Cardiac fibroblast (primary cell): ENCODE data around the gene HSBP1.

Experiments used
- DNase-seq, 2 donors: peaks; one replicate each; pipeline versions ENCODE4 v3.0.0 to v3.0.0-alpha.2; 2010; ENCODE audit warnings: low read depth in 2 of 2
- H3K4me3 ChIP-seq, 2 donors: replicated peaks in 1 of 2; 1 replicate in 1 of 2; 2 replicates in 1 of 2; pipeline ENCODE4 v1.5.1; 2011; ENCODE audit warnings: low read depth in 2 of 2, low read length in 2 of 2, mild to moderate bottlenecking in 2 of 2, moderate library complexity in 1 of 2
- TF ChIP-seq, protein P1 (sequence below): IDR thresholded peaks from one replicate; pipeline ENCODE4 v1.5.1; 2011; ENCODE audit warnings: low read depth, mild to moderate bottlenecking, low read length, inconsistent platforms

HSBP1 gene

DNA sequence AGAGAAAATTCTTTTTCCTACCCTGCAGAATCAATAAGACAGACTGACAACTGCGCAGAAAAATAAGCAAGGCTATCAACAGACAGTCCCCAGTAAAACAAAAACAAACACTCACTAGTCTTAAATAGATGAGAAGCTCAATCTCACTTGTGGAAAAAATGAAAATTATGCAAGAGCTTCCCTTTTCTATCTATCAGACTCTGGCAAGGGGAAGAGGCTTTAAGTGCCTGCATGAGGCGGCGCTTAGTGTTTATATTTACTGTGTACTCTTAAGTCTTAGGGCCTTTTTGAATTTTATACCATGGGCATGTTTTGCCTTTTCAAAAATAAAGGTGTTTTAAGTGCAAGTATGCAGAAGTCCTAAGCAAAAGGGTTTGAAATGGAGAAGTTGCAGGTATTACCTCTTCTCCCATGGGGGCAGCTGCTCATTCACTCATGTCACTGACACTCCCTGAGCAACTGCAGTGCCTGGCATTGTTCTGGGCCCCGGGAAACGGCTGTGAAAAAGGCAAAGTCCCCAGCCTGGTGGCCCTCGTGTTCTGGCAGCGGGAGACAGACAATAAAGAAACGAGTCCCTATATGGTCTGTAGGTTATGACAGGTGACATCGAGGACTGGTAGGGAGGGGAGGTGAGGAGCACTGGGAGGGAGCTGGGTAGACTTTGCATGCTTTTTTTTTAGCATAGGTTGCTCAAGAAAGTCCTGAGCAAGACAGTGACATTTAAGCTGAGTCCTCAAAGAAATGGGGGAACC is 35.2 kb downstream of the HSBP1 start:
- TF ChIP-seq, protein P1, sequence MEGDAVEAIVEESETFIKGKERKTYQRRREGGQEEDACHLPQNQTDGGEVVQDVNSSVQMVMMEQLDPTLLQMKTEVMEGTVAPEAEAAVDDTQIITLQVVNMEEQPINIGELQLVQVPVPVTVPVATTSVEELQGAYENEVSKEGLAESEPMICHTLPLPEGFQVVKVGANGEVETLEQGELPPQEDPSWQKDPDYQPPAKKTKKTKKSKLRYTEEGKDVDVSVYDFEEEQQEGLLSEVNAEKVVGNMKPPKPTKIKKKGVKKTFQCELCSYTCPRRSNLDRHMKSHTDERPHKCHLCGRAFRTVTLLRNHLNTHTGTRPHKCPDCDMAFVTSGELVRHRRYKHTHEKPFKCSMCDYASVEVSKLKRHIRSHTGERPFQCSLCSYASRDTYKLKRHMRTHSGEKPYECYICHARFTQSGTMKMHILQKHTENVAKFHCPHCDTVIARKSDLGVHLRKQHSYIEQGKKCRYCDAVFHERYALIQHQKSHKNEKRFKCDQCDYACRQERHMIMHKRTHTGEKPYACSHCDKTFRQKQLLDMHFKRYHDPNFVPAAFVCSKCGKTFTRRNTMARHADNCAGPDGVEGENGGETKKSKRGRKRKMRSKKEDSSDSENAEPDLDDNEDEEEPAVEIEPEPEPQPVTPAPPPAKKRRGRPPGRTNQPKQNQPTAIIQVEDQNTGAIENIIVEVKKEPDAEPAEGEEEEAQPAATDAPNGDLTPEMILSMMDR: no peak

GRCh38 chr16:83843657-83844056 is 35.9 kb downstream of the HSBP1 start:
- no peak overlapping the region for H3K4me3 ChIP-seq
- DNase-seq: no peak
- TF ChIP-seq, protein P1: no peak

More for the DNA sequence above, 35.2 kb downstream of the HSBP1 start:
- no peak overlapping the region for H3K4me3 ChIP-seq
- DNase-seq: no peak

DNA sequence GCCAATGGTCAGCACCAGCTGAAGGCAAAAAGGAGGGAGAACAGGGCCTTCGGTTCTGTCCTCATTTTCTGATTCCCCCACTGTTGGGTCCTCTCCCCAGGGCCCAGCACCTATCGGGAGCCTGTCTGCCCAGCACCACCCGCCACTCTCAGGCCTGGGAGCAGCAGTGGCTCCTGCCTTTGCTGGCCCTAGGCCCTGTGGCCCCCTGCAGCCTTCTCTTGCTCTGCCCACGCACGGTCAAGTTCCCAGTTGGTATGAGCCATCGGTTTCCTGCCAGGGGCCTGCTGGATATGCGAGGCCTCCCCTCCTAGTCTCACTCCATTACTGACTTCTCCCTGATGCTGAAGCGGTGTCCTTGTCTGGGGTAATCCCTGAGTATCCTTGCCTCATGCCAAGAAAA is 37.5 kb downstream of the HSBP1 start:
- no peak for DNase-seq
- no peak overlapping the region for H3K4me3 ChIP-seq
- TF ChIP-seq, protein P1: no peak

DNA sequence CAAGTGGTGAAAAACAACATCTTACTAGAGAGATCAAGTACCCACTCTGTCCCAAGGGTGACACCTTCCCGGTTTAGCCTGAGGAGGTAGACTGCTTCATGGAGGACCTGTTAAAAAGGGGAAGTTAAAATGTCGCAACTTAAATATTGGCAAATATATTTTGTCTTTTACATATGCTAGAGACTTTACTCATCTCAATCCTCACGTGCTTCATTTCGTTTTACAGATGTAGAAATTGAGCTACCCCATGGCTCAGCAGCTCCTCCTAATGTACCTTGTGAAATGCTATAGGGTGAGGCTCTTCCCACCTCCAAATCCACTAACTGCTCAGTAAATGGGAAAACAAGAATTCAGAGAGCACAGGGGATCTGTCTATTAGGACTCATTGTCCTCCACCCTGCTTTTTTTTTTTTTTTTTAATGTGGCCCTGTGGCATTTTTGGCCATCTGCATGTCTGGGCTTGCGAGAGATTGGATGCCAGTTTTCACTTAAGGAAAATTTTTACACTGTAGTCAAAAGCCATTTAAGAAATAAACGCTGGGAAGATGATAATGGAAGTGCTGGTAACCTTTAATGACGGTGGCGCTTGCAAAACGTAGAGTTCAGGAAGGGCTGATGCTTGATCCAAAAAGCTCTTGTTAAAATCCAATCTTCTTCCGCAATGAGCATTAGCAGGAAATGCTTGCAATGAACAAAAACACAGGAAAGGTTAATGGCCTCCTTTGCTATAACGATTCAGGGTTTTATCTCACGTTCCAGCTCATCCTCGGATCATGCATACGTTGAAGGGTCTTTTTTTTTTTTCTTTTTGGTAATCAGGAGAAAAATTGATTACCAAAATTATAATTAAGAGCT is 39.8 kb downstream of the HSBP1 start:
- TF ChIP-seq, protein P1: no peak
- DNase-seq: no peak
- H3K4me3 ChIP-seq: no peak overlapping the region

GRCh38 chr16:83849421-83849820 is 41.6 kb downstream of the HSBP1 start:
- TF ChIP-seq, protein P1: no peak
- DNase-seq: no peak
- no peak overlapping the region for H3K4me3 ChIP-seq

DNA sequence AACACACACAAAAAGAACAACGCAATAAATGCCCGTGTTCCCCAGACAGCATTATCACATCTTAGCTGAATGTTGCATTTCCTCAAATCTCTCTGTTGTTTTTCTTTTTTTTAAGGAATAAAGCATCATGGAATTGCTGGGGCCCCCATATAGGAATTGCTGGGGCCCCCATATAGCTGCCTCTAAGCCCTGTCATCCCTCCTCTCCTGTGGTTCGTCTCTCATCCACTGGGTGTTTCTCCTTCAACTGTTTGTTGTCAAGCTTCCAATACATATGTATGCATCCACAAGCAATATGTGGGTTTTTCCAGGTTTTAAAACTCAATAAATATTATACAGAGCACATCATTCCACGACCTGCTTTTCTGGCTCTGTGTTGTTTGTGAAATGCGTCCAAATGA is 43.2 kb downstream of the HSBP1 start:
- no peak for DNase-seq
- TF ChIP-seq, protein P1: no peak
- H3K4me3 ChIP-seq: no peak overlapping the region
